BE2C (cell line): ENCODE data around the gene ELFN2.

Source experiments
- DNase-seq: peaks from one replicate; pipeline ENCODE4 v3.0.0-alpha.2; 2020
- H3K27me3 ChIP-seq: fragments of 250-450 bp; sonication (Bioruptor Pico); 2 replicates; pipeline ENCODE4 v1.5.1; 2020; ENCODE audit warnings: mild to moderate bottlenecking
- H3K36me3 ChIP-seq: fragments of 250-450 bp; sonication (Bioruptor Pico); 2 replicates; pipeline ENCODE4 v1.5.1; 2020; ENCODE audit warnings: mild to moderate bottlenecking
- H3K4me1 ChIP-seq: fragments of 250-450 bp; sonication (Bioruptor Pico); 2 replicates; pipeline ENCODE4 v1.5.1; 2020
- H3K4me3 ChIP-seq: 2 replicates; pipeline ENCODE4 v1.5.1; 2011; ENCODE audit warnings: low read depth, low read length
- H3K9me3 ChIP-seq: fragments of 250-450 bp; sonication (Bioruptor Pico); 2 replicates; pipeline ENCODE4 v1.5.1; 2020
- TF ChIP-seq, protein P1 (sequence below): IDR thresholded peaks from 2 replicates; pipeline ENCODE4 v1.5.1; 2012; ENCODE audit warnings: mild to moderate bottlenecking, low read depth, low read length

ELFN2 gene

DNA sequence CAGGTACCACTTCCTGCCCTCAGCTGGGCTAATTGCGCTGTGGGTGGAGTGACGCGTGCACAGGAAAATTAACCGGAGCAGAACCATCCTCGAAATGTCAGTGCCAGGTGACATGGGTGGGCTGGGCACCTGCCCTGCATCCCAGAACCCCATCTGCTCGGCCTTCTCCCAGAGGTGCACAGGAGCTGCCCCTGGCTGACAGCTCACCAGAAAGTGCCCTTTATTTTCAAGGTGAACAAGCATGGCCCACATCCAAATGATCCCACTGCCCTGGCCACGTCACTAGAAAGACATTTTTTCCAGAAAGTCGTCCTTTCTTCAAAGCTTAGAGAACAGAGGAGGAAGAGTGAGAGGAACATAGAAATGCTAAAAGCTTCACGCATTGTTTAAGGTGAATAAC lies 4.1 kb upstream of the ELFN2 start:
- TF ChIP-seq, protein P1, sequence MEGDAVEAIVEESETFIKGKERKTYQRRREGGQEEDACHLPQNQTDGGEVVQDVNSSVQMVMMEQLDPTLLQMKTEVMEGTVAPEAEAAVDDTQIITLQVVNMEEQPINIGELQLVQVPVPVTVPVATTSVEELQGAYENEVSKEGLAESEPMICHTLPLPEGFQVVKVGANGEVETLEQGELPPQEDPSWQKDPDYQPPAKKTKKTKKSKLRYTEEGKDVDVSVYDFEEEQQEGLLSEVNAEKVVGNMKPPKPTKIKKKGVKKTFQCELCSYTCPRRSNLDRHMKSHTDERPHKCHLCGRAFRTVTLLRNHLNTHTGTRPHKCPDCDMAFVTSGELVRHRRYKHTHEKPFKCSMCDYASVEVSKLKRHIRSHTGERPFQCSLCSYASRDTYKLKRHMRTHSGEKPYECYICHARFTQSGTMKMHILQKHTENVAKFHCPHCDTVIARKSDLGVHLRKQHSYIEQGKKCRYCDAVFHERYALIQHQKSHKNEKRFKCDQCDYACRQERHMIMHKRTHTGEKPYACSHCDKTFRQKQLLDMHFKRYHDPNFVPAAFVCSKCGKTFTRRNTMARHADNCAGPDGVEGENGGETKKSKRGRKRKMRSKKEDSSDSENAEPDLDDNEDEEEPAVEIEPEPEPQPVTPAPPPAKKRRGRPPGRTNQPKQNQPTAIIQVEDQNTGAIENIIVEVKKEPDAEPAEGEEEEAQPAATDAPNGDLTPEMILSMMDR, result no peak

DNA sequence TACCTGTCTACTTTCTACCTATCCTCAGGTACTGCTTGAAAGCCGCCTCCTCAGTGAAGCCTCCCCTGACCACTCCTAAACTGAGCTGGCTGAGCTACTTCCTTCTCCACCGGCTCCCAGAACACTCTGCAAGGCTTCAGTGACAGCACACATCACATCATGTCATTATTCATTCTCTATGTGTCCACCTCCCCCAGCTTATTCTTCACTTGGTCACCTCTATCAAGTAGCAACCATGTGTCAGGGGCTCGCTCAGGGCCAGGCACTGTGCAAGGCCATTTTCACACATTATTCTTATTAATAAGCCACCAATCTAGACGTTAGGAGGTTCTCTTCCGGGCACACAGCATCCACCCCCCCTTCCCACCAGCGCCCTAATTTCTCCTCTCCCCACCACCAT lies 3.7 kb upstream of the ELFN2 start:
- peaks cover 35% of the 10 kb centered on the region for H3K27me3 ChIP-seq
- TF ChIP-seq, protein P1, result no peak
- no peaks in the 10 kb centered on the region for H3K4me1 ChIP-seq
- H3K36me3 ChIP-seq, result no peaks in the 10 kb centered on the region
- no peak for DNase-seq
- no peak overlapping the region for H3K4me3 ChIP-seq
- no peaks in the 10 kb centered on the region for H3K9me3 ChIP-seq

More for the DNA sequence above, 4.1 kb upstream of the ELFN2 start:
- no peaks in the 10 kb centered on the region for H3K4me1 ChIP-seq
- DNase-seq, result no peak
- no peaks in the 10 kb centered on the region for H3K36me3 ChIP-seq
- H3K4me3 ChIP-seq, result no peak overlapping the region
- H3K27me3 ChIP-seq, result peaks cover 31% of the 10 kb centered on the region
- no peaks in the 10 kb centered on the region for H3K9me3 ChIP-seq

DNA sequence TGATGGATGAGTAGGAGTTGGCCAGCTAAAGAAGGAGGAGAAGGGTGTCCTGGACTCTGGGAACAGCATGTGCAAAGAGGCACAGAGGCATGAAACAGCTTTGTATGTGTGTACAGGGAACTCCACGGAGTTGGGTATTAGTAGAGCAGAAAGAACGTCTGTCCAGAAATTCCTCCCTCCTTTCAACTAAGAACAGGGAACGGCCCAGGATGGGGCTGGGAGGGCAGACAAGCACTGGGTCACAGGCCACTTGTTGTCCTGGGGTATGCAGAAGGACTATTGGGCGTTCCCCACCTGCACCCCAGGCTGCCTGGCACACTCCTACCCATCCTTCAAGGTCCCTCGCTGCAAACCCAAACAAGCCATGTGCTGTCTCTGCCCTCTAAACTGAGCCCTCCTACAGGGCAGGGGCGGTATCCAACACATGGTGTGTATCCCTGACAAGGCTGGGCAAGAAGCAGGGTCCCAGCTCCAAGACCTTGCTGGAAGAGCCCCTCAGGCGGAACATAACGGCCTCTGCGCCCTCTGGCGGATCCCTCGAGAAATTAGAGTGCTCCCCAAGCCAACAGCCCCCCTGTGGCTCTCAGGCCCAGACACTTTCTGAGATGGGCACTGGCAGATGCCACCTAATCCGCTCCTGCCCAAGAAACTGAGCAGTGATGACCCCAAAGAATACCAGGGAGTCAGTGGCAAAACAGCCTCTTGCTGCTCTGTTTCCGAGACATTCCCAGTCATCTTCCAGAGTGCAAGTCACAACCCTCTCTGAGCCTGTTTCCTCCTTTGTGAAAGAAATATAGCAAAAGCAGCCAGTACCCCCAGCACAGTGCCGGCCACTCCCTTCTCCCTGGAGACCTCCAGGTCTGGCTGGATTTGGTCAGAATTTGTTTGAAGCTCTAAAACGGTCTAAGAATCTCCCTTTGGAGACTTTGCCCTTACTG lies 1.6 kb upstream of the ELFN2 start:
- Histone ChIP-seq H3K27me3 (peaks cover 55% of the 10 kb centered on the region), H3K4me3 (no peak overlapping the region), H3K4me1 (no peaks in the 10 kb centered on the region), H3K9me3 (no peaks in the 10 kb centered on the region), H3K36me3 (no peaks in the 10 kb centered on the region)
- TF ChIP-seq, protein P1, result peak; percentile 84
- DNase-seq, result peak; percentile 75

DNA sequence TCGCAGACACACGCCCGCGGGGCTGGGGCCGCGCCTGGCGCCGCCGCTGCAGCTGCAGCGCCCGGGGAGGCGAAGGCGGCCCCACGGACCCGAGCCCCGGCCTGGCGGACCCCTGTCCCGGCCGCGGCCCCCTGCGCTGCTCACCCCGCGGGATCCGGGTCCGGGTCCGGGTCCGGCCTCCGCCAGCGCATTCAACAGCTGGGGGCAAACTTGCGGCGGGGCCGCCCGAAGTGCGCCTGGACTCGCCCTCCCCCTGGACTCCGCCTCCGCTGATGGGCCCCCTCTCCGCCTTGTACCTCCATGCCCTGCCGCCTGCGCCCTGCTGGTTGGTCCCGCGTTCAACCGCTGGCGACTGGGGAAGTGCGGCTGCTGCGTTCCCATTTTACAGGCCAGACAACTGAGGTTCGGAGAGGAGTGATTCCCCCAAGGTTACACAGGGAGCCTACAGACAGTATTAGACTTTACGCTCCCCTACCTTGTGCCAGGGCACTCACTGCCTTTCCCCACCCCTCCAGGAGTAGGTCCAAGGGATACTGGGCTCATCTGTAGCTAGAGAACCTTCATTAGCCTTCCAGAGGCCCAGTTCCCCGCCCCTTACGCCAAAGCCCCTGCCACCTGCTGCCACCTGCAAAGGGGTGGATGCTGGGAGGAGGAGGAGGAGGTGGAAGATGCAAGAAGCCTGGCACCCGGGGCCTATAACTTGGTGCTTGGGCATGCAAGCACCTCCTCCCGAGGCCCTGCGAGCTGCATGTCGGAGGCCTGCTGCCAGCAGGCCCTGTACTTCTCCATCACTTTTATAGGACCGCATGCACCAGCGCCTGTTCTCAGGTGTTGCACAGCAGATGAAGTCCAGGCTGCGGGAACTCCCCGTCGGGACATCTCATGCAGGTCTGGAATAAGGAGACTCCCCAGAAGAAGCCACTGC lies 694 bp upstream of the ELFN2 start:
- DNase-seq, result no peak
- TF ChIP-seq, protein P1, result no peak
- Histone ChIP-seq H3K4me1 (no peaks in the 10 kb centered on the region), H3K27me3 (peaks cover 63% of the 10 kb centered on the region), H3K36me3 (no peaks in the 10 kb centered on the region), H3K4me3 (no peak overlapping the region), H3K9me3 (no peaks in the 10 kb centered on the region)

DNA sequence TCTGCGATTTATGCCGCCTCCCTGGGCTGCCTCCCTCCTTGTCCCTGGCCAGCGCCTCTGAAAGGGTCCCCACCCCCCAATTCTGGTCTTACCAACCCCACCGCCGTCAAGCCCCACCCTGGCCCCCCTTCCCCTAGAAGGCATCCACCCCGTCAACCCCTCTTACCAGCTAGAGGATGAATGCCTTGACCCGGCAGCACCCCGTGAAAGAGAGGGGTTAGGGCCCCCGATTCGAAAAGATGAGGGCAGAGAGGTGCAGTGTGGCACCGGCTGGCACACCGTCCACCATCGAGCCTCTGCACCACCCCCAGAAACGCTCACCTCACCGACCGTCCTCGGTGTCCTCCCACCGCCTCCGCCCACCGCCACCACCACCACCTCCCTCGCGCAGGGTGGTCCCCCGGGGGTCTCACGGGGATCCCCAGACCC lies 559 bp downstream of the ELFN2 start:
- H3K4me1 ChIP-seq, result no peaks in the 10 kb centered on the region
- H3K36me3 ChIP-seq, result no peaks in the 10 kb centered on the region
- peaks cover 71% of the 10 kb centered on the region for H3K27me3 ChIP-seq
- TF ChIP-seq, protein P1, result no peak
- no peaks in the 10 kb centered on the region for H3K9me3 ChIP-seq
- no peak overlapping the region for H3K4me3 ChIP-seq
- no peak for DNase-seq
